GM18507 (cell line): ENCODE results near the gene TECR.
"Not testable (repeated sequence)": the region's sequence is repeated elsewhere in the genome, so short reads cannot be mapped to it uniquely, and the experiment has no call there.

Experiments used
- DNase-seq: peaks from one replicate; pipeline ENCODE4 v3.0.0; 2011; ENCODE audit warnings: low read depth; ENCODE audit not compliant: insufficient read length; ENCODE audit errors: extremely low spot score
- FAIRE-seq: peaks from 2 replicates; lab custom pipeline; 2011; peaks lifted over from hg19 to GRCh38; lab: Jason Lieb, UNC

TECR gene, protein sequence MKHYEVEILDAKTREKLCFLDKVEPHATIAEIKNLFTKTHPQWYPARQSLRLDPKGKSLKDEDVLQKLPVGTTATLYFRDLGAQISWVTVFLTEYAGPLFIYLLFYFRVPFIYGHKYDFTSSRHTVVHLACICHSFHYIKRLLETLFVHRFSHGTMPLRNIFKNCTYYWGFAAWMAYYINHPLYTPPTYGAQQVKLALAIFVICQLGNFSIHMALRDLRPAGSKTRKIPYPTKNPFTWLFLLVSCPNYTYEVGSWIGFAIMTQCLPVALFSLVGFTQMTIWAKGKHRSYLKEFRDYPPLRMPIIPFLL

DNA sequence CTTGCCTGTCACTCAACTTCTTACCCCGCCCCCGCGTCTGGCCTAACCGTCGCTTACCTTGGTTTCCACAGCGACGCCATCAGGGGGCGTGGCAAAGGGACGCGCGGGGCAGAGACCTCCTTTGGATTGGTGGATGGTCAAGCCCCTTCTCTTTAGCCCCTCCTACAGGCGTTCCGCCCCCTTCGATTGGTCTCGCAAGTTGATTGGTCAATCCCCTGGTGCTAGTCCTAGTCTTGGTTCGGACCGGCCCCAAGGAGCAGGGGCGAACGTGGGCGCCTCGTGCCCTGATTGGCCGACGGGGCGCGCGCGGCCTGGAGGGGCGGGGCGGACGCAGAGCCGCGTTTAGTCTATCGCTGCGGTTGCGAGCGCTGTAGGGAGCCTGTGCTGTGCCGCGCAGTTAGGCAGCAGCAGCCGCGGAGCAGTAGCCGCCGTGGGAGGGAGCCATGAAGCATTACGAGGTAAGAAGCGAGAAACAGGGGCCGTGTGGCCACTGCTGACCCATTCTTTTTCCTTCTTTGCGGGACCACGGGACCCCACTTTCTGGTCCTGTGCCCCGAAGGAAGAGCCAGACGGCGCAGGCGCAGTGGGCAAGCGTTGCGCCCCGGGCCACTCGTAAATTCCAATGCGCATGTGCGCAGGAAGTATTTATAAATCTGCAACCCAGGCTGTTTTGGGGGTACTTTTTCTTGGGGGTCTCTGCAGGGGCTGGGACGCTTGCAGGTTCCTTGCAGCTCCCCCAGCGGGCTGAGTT, at the start of gene TECR:
TSS of gene TECR (plus strand) at position 341 of the 751 bp plus-strand sequence. CDS start at position 444, 103 bp downstream.
- peak; percentile 99 for FAIRE-seq
- peak; percentile 90 for DNase-seq

GRCh38 chr19:14479975-14480699, 49.3 kb upstream of the TECR start:
- no peak for FAIRE-seq
- DNase-seq: peak; percentile 69

- FAIRE-seq: no peak
- DNase-seq: no peak
Measured at GRCh38 chr19:14480700-14481079, 48.7 kb upstream of the TECR start.

DNA sequence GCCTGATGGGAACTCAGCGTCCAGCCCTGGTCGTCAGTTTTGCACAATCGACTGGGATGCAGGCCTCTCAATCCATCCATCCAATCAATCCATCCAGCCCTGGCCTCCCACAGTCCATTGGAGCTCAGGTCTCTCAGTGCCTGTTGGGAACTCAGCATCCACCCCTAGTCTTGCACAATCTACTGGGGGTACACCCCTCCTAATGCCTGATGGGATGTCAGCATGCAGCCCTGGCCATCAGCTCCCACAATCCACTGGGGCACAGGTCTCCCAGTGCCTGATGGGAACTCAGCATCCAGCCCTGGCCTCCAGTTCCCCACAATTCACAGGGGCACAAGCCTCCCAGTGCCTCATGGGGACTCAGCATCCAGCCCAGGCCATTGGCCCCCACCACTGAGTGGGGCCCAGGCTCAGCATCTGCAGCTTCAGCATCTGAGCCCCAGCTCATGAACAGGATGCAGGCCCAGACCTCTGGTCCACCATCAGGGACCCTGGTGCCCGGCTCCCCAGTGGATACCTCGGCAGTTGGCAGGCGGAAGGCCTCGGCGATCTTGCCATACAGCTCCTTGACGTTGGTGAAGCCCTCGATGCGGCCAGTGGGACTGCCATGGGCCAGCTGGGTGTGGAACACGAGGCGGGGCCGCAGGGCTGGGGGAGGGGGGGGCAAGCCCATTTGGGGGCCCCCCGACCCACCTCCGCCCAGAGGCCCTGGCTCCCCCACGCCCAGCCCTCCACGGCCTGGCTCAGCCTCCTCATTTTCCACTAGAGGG, 47.0 kb upstream of the TECR start:
- no peak for DNase-seq
- no peak for FAIRE-seq

DNA sequence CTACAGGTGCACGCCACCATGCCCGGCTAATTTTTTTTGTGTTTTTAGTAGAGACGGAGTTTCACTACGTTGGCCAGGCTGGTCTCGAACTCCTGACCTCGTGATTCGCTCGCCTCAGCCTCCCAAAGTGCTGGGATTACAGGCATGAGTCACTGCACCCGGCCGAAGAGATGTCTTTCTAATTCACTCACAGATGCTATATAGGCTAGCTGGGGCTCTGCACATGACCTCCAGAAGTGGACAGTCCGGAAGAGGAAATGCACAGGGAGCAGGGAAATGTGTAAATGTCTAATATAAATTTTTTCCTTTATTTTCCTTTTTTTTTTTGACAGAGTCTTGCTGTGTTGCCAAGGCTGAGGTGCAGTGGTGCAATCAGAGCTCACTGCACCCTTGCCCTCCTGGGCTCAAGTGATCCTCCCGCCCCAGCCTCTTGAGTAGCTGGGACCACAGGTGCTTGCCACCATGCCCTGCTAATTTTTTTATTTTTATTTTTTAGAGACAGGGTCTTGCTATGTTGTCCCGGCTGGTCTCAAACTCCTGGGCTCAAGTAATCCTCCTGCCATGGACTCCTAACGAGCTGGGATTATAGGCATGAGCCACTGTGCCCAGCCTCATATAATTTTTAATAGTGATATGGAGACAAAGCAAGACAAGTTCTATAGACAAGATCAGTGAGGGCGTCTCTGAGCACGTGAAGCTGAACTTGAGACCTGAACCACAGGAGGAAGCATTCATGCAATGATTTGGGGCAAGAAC, 41.8 kb upstream of the TECR start:
- no peak for FAIRE-seq
- DNase-seq: no peak

GRCh38 chr19:14492756-14493337, 36.5 kb upstream of the TECR start:
- DNase-seq (no peak), FAIRE-seq (no peak)

GRCh38 chr19:14494411-14494810, 35.0 kb upstream of the TECR start:
- FAIRE-seq (no peak), DNase-seq (no peak)

GRCh38 chr19:14494910-14495671, 34.3 kb upstream of the TECR start:
- FAIRE-seq (no peak), DNase-seq (no peak)

DNA sequence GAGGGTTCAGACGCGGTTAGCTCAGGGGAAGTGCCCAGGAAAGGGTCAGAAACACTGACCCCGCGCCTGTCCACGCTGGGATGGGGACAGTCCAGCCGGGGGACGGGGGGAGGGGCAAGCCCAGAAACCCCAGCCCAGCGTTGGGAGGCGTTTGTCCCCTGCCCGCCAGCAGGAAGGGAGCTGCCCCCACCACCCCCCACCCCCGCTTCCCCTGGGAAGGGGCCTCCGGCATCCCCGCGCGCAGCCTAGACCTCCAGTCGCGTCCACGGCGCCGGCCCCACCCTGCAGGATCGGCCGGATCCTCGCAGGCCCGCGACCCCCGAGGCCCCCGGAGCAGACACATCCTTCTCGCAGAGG, 33.7 kb upstream of the TECR start:
- no peak for DNase-seq
- FAIRE-seq: no peak

- DNase-seq (peak; percentile 98), FAIRE-seq (peak; percentile 89)
Measured at GRCh38 chr19:14496029-14496833, 33.2 kb upstream of the TECR start, which contains the start of gene GIPC1. Gene GIPC1 (minus strand): TSS chr19:14496127. CDS start chr19:14482976, 13,151 bp downstream.

DNA sequence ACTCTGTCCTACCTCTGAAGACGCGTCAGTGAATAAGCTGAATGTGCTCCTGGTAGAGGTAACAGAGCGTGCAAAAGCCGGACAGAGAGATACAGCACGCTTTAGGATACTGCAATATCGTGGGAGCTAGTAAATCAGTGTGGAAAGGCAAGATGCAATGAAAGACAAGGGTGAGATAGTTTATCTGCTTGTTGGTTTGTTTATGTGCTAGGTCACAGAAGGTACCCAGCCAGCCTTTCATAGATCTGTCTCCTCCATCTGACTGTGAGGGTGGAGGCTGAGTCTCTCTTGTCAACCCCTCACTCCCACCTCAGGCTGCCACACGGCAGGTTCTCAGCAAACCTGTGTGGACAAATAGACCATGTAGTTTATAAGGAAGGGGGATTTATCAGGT, 32.6 kb upstream of the TECR start:
- DNase-seq (no peak), FAIRE-seq (no peak)

- FAIRE-seq: no peak
- DNase-seq: no peak
Measured at GRCh38 chr19:14497228-14497921, 32.0 kb upstream of the TECR start.

DNA sequence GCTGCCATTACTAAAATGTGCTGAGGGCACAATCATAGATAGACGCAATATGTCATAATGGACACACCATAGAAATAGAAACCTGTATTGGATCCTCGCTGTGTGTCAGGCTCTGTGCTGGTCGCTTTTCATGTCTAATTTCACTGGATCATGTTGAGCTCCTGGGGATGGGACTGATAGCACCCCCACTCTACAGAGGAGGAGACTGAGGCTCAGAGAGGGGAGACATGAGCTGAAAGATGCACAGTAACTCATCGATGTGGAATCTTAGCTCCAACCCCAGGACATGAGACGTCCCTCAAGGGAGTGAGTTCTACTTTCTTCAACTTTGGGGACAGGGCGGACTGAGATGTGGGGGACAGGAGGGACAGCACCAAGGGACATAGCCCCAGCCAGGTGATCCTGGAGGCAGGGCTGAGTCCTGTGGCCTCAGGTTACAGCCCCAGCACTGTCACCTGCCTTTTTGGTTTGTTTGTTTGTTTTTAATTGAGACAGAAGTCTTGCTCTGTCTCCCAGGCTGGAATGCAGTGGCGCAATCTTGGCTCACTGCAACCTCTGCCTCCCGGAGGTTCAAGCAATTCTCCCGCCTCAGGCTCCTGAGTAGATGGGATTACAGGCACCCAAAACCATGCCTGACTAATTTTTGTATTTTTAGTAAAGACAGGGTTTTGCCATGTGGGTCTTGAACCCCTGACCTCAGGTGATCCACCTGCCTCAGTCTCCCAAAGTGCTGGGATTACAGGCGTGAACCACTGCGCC, 26.9 kb upstream of the TECR start:
- FAIRE-seq (no peak), DNase-seq (no peak)

GRCh38 chr19:14503285-14503684, 26.1 kb upstream of the TECR start:
- FAIRE-seq (no peak), DNase-seq (no peak)

DNA sequence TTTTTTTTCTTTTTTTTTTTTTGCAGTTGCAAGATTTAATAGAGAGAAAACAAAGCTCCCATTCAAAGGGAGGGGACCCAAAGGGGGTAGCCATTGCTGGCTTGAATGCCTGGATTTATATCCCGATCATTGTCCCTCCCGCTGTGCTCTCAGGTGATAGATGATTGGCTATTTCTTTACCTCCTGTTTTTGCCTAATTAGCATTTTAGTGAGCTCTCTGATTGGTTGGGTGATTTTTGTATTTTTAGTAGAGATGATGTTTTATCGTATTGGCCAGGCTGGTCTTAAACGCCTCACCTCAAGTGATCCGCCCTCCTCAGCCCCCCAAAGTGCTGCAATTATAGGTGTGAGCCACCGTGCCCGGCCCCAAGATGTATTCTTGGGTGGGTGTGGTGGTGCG, 24.8 kb upstream of the TECR start:
- not testable (repeated sequence) for FAIRE-seq

More for the DNA sequence above, 24.8 kb upstream of the TECR start:
- DNase-seq: not testable (repeated sequence)
